C4-2B (cell line): ENCODE measurements around the gene EFNA2.

Experiments
- ZFX ChIP-seq: fragments of 450-650 bp; IDR thresholded peaks from 2 replicates; pipeline ENCODE4 v1.6.1; 2017
- TF ChIP-seq, protein P1 (sequence below): fragments of 450-650 bp; conservative IDR thresholded peaks from 2 replicates; pipeline ENCODE4 v1.5.1; 2017; ENCODE audit warnings: mild to moderate bottlenecking

DNA sequence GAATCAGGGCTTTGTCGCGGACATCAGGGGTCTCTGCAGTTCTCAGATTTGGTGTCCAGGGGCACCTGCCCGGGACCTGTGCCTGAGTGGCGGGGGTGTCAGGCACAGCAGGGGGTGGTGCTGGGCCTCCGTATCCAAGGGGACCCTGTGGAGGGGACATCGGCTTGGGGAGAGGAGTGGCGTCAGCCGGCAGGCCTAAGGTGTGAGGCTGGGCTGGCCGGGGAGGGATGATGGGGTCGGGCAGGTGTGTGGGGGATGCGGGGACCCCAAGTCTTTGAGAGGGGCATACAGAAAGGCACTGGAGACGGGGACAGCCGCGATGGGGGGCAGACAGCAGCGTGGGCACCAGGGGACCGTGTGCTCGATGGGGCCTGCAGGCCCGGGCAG, 2.5 kb downstream of the EFNA2 start:
- TF ChIP-seq, protein P1, sequence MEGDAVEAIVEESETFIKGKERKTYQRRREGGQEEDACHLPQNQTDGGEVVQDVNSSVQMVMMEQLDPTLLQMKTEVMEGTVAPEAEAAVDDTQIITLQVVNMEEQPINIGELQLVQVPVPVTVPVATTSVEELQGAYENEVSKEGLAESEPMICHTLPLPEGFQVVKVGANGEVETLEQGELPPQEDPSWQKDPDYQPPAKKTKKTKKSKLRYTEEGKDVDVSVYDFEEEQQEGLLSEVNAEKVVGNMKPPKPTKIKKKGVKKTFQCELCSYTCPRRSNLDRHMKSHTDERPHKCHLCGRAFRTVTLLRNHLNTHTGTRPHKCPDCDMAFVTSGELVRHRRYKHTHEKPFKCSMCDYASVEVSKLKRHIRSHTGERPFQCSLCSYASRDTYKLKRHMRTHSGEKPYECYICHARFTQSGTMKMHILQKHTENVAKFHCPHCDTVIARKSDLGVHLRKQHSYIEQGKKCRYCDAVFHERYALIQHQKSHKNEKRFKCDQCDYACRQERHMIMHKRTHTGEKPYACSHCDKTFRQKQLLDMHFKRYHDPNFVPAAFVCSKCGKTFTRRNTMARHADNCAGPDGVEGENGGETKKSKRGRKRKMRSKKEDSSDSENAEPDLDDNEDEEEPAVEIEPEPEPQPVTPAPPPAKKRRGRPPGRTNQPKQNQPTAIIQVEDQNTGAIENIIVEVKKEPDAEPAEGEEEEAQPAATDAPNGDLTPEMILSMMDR: no peak
- TF ChIP-seq ZFX: no peak
